Keratinocyte (primary cell): ENCODE measurements around the gene MCM9. TPM values are rescaled to one million over a fixed set of nuclear protein-coding genes. Genes with fewer than 3 reads are reported as not detected.

Experiments
- DNase-seq: peaks from one replicate; pipeline ENCODE4 v3.0.0-alpha.2; 2011; ENCODE audit warnings: low read depth, missing footprints, low spot score
- FAIRE-seq: peaks from 2 replicates; lab custom pipeline; 2011; peaks lifted over from hg19 to GRCh38; lab: Jason Lieb, UNC
- H2AFZ ChIP-seq: 2 replicates; pipeline ENCODE4 v1.6.0; 2012; ENCODE audit warnings: low read length, control low read depth, inconsistent platforms; ENCODE audit not compliant: control insufficient read depth
- H3K27ac ChIP-seq: 2 replicates; pipeline ENCODE4 v1.5.1; 2011; ENCODE audit warnings: low read length; ENCODE audit not compliant: control insufficient read depth, insufficient read depth
- H3K27me3 ChIP-seq: 3 replicates; pipeline ENCODE4 v1.6.0; 2011; ENCODE audit warnings: low read length; ENCODE audit not compliant: control insufficient read depth, insufficient read depth; ENCODE audit errors: extremely low read depth
- H3K36me3 ChIP-seq, 2 experiments: 2 replicates in 1 of 2; 3 replicates in 1 of 2; pipeline ENCODE4 v1.5.1; 2011; ENCODE audit warnings: low read length in 2 of 2, mild to moderate bottlenecking in 1 of 2; ENCODE audit not compliant: control insufficient read depth in 2 of 2, insufficient read depth in 2 of 2; ENCODE audit errors: extremely low read depth in 1 of 2
- H3K4me1 ChIP-seq: 3 replicates; pipeline ENCODE4 v1.5.1; 2011; ENCODE audit warnings: low read length; ENCODE audit not compliant: control insufficient read depth, insufficient read depth; ENCODE audit errors: extremely low read depth
- H3K4me2 ChIP-seq: 3 replicates; pipeline ENCODE4 v1.6.0; 2011; ENCODE audit warnings: low read depth, low read length; ENCODE audit not compliant: control insufficient read depth, insufficient read depth; ENCODE audit errors: extremely low read depth
- H3K4me3 ChIP-seq, 3 experiments: fragments of 200-600 bp in 1 of 3; sonication (generic) in 1 of 3; 2 replicates in 2 of 3; 3 replicates in 1 of 3; pipeline ENCODE4 v1.5.1; 2011 to 2016; ENCODE audit warnings: low read length in 3 of 3, mild to moderate bottlenecking in 3 of 3, control low read depth in 2 of 3, inconsistent platforms in 1 of 3, low read depth in 1 of 3, mixed read lengths in 1 of 3, mixed run types in 1 of 3, moderate library complexity in 1 of 3; ENCODE audit not compliant: control insufficient read depth in 2 of 3, insufficient read depth in 2 of 3; ENCODE audit errors: extremely low read depth in 1 of 3
- H3K79me2 ChIP-seq: 2 replicates; pipeline ENCODE4 v1.6.0; 2012; ENCODE audit warnings: low read length; ENCODE audit not compliant: control insufficient read depth, insufficient read depth
- H3K9ac ChIP-seq: 3 replicates; pipeline ENCODE4 v1.6.0; 2011; ENCODE audit warnings: low read length; ENCODE audit not compliant: control insufficient read depth, insufficient read depth; ENCODE audit errors: extremely low read depth
- H3K9me1 ChIP-seq: 3 replicates; pipeline ENCODE4 v1.6.0; 2011; ENCODE audit warnings: low read length; ENCODE audit not compliant: control insufficient read depth, insufficient read depth; ENCODE audit errors: extremely low read depth
- H3K9me3 ChIP-seq: 2 replicates; pipeline ENCODE4 v1.5.1; 2012; ENCODE audit warnings: low read depth, low read length; ENCODE audit not compliant: control insufficient read depth
- H4K20me1 ChIP-seq: 3 replicates; pipeline ENCODE4 v1.6.0; 2011; ENCODE audit warnings: low read length; ENCODE audit not compliant: control insufficient read depth, insufficient read depth; ENCODE audit errors: extremely low read depth
- EZH2 ChIP-seq: IDR thresholded peaks from one replicate; pipeline ENCODE4 v1.6.1; 2012; ENCODE audit warnings: inconsistent platforms, mild to moderate bottlenecking, low read length, moderate library complexity
- dilution Hi-C: fragments of 300-500 bp; cut with MboI; formaldehyde crosslinking; loops from one replicate; pipeline ENCODE4 v1.7.0; 2020; ENCODE audit warnings: low sequenced_read_pairs; ENCODE audit not compliant: extremely low pct_ligation_motif_present
- polyA plus RNA-seq, 5 experiments: library from polyadenylated mRNA; depleted of rRNA in 3 of 5; stranded (reverse) in 3 of 5; stranded (forward) in 1 of 5; unstranded in 1 of 5; fragments of >200 nt; gene quantifications; 1 replicate in 1 of 5; 2 replicates in 3 of 5; 3 replicates in 1 of 5; pipeline versions ENCODE4 v1.2.1 to v1.2.3, GENCODE V29; 2011 to 2012; ENCODE audit warnings: missing spikeins in 2 of 5, low read depth in 1 of 5, low replicate concordance in 1 of 5
- TF ChIP-seq, protein P1 (sequence below), 3 experiments: IDR thresholded peaks in 1 of 3; conservative IDR thresholded peaks in 1 of 3; optimal IDR thresholded peaks in 1 of 3; 2 replicates in 2 of 3; 3 replicates in 1 of 3; pipeline versions ENCODE3 to v1.5.1; 2011; ENCODE audit warnings: low read length in 3 of 3, mild to moderate bottlenecking in 3 of 3, moderate library complexity in 2 of 3, control low read depth in 1 of 3, inconsistent platforms in 1 of 3; ENCODE audit not compliant: insufficient read depth in 2 of 3; ENCODE audit errors: extremely low read depth in 1 of 3

Gene MCM9
- polyA plus RNA-seq, 1 donor (not counting 4 experiments of a cell fraction or from before 2014, with no cell fraction given): 3.1 TPM

DNA sequence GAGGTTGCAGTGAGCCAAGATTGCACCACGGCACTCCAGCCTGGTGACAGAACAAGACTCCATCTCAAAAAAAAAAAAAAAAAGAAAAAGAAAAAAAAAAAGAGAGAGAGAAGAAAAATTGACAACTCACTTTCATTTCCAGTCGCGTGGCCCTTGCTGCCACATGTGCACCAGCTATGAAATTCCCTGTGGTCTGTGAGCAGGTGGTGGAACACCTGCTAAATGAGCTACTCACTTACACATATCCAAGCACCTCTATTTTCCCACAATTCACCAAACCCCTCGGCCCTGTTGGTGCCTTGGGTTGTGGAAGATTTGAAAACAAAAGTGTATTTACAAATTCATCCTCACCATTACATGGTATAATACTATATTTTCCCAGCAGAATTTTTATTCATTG, 146.3 kb downstream of the MCM9 start:
- no peak overlapping the region for H3K27ac ChIP-seq
- no peaks in the 10 kb centered on the region for H3K79me2 ChIP-seq
- H3K9me1 ChIP-seq: no peaks in the 10 kb centered on the region
- no peaks in the 10 kb centered on the region for H3K4me1 ChIP-seq
- no peak for TF ChIP-seq EZH2
- TF ChIP-seq, protein P1, sequence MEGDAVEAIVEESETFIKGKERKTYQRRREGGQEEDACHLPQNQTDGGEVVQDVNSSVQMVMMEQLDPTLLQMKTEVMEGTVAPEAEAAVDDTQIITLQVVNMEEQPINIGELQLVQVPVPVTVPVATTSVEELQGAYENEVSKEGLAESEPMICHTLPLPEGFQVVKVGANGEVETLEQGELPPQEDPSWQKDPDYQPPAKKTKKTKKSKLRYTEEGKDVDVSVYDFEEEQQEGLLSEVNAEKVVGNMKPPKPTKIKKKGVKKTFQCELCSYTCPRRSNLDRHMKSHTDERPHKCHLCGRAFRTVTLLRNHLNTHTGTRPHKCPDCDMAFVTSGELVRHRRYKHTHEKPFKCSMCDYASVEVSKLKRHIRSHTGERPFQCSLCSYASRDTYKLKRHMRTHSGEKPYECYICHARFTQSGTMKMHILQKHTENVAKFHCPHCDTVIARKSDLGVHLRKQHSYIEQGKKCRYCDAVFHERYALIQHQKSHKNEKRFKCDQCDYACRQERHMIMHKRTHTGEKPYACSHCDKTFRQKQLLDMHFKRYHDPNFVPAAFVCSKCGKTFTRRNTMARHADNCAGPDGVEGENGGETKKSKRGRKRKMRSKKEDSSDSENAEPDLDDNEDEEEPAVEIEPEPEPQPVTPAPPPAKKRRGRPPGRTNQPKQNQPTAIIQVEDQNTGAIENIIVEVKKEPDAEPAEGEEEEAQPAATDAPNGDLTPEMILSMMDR (optimal IDR thresholded peaks at IDR 0.05 in 1 of 3, IDR thresholded peaks at IDR 0.05 in 1 of 3, conservative IDR thresholded peaks at IDR 0.05 in 1 of 3; ENCODE audit: extremely low read depth in 1 of 3, insufficient read depth in 2 of 3, low read length in 3 of 3): no peak
- H3K36me3 ChIP-seq: no peaks in the 10 kb centered on the region
- no peak overlapping the region for H3K4me3 ChIP-seq
- H2AFZ ChIP-seq: no peak overlapping the region
- no peaks in the 10 kb centered on the region for H3K27me3 ChIP-seq
- H3K4me2 ChIP-seq: no peak overlapping the region
- H4K20me1 ChIP-seq: no peaks in the 10 kb centered on the region
- no peak for DNase-seq
- dilution Hi-C loops: no loop called here
- no peak overlapping the region for H3K9ac ChIP-seq
- FAIRE-seq: no peak
- H3K9me3 ChIP-seq: no peaks in the 10 kb centered on the region

DNA sequence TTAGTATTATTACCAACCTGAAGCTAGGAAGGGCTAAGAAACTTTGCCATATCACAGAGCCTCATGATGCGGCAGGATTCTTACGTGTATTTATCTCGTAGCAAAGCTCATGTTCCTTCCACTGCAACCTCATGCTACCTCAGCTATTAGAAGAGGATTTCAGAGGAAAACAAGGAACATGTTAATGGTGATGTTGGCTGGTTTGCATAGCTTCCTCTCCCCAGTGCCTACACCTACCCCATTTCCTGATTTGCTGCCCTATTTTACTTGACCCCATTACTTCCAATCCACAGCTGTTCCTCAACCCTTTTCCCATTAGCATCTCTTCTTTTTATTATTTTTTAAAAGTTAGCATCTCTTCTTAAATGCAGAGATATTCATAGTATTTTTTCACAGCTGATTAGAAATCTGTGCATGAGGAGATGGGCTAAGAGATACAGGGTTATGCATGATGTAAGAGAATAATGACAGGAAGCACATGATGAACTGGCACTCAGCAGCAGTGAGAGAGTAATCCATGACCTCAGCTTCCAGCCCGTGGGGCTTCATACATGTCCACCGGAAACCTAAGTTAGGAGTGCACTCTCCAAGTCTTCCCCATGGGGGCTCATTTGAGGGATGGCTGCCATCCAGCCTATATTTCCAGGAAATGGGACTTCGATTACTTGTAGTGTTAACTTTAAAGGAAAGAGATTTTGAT, 147.1 kb downstream of the MCM9 start:
- no peak overlapping the region for H3K9ac ChIP-seq
- no peaks in the 10 kb centered on the region for H3K9me1 ChIP-seq
- no peak overlapping the region for H3K4me2 ChIP-seq
- DNase-seq (no peak), FAIRE-seq (no peak)
- H3K4me1 ChIP-seq: no peaks in the 10 kb centered on the region
- no peak overlapping the region for H2AFZ ChIP-seq
- no peak overlapping the region for H3K27ac ChIP-seq
- H3K36me3 ChIP-seq: no peaks in the 10 kb centered on the region
- H4K20me1 ChIP-seq: no peaks in the 10 kb centered on the region
- H3K4me3 ChIP-seq: no peak overlapping the region
- no peaks in the 10 kb centered on the region for H3K27me3 ChIP-seq
- dilution Hi-C loops: no loop called here
- no peaks in the 10 kb centered on the region for H3K9me3 ChIP-seq
- TF ChIP-seq, protein P1 (optimal IDR thresholded peaks at IDR 0.05 in 1 of 3, IDR thresholded peaks at IDR 0.05 in 1 of 3, conservative IDR thresholded peaks at IDR 0.05 in 1 of 3; ENCODE audit: extremely low read depth in 1 of 3, insufficient read depth in 2 of 3, low read length in 3 of 3): no peak
- TF ChIP-seq EZH2: no peak
- no peaks in the 10 kb centered on the region for H3K79me2 ChIP-seq
